ENCODE data around the gene ACD.

GRCh38 chr16:67648088-67648763, 11.8 kb downstream of the ACD start:
- no peak for TF ChIP-seq CTCF (IDR thresholded peaks at IDR 0.05)
- no peak for TF ChIP-seq EP300 (IDR thresholded peaks at IDR 0.05)
- TF ChIP-seq POLR2A (IDR thresholded peaks at IDR 0.05) = no peak
